HEK293T (cell line): ENCODE measurements around the gene UBN1.

Experiments used
- ARNT ChIP-seq: fragments of 450-650 bp; IDR thresholded peaks from 2 replicates; pipeline ENCODE4 v1.6.1; 2017; ENCODE audit warnings: mild to moderate bottlenecking
- BHLHE40 ChIP-seq: fragments of 450-650 bp; IDR thresholded peaks from 2 replicates; pipeline ENCODE4 v1.6.1; 2016; ENCODE audit warnings: mild to moderate bottlenecking, moderate library complexity, borderline replicate concordance
- CTBP1 ChIP-seq: fragments of 450-650 bp; IDR thresholded peaks from 2 replicates; pipeline ENCODE4 v1.6.1; 2016; ENCODE audit warnings: borderline replicate concordance
- ELF4 ChIP-seq: fragments of 450-650 bp; IDR thresholded peaks from 2 replicates; pipeline ENCODE4 v1.6.1; 2017; ENCODE audit warnings: antibody characterized with exemption
- FOXA1 ChIP-seq: fragments of 450-650 bp; IDR thresholded peaks from 2 replicates; pipeline ENCODE4 v1.6.1; 2016; ENCODE audit warnings: mild to moderate bottlenecking
- FOXM1 ChIP-seq: fragments of 450-650 bp; IDR thresholded peaks from 2 replicates; pipeline ENCODE4 v1.6.1; 2017; ENCODE audit warnings: mild to moderate bottlenecking, borderline replicate concordance
- HDGF ChIP-seq: fragments of 450-650 bp; IDR thresholded peaks from 2 replicates; pipeline ENCODE4 v1.6.1; 2017; ENCODE audit warnings: antibody characterized with exemption, borderline replicate concordance
- L3MBTL2 ChIP-seq: fragments of 450-650 bp; conservative IDR thresholded peaks from 2 replicates; pipeline ENCODE4 v1.6.1; 2016; ENCODE audit warnings: mild to moderate bottlenecking
- NFRKB ChIP-seq: fragments of 450-650 bp; IDR thresholded peaks from 2 replicates; pipeline ENCODE4 v1.6.1; 2016; ENCODE audit warnings: mild to moderate bottlenecking, moderate library complexity
- PKNOX1 ChIP-seq: fragments of 450-650 bp; IDR thresholded peaks from 2 replicates; pipeline ENCODE4 v1.6.1; 2016
- SP1 ChIP-seq: fragments of 450-650 bp; IDR thresholded peaks from 2 replicates; pipeline ENCODE4 v1.6.1; 2017
- SUZ12 ChIP-seq: fragments of 450-650 bp; IDR thresholded peaks from 2 replicates; pipeline ENCODE4 v1.6.1; 2016; ENCODE audit warnings: mild to moderate bottlenecking
- ZNF384 ChIP-seq: fragments of 450-650 bp; IDR thresholded peaks from 2 replicates; pipeline ENCODE4 v1.6.1; 2016

- no peak for TF ChIP-seq SUZ12
- TF ChIP-seq PKNOX1 = no peak
- no peak for TF ChIP-seq ZNF384
- TF ChIP-seq ELF4 = no peak
- no peak for TF ChIP-seq FOXM1
- no peak for TF ChIP-seq NFRKB
- no peak for TF ChIP-seq ARNT
- no peak for TF ChIP-seq FOXA1
- no peak for TF ChIP-seq BHLHE40
- TF ChIP-seq HDGF = no peak
- TF ChIP-seq L3MBTL2 = no peak
- no peak for TF ChIP-seq SP1
- no peak for TF ChIP-seq CTBP1
These were observed 66.0 kb downstream of the UBN1 start for GRCh38 chr16:4913130-4913773.
